GM04503 (cell line): Measurements from ENCODE around the gene YDJC.
"Not testable (repeated sequence)": the region's sequence is repeated elsewhere in the genome, so short reads cannot be mapped to it uniquely, and the experiment has no call there.

Experiments
- DNase-seq: peaks from one replicate; pipeline ENCODE4 v3.0.0-alpha.2; 2012; ENCODE audit warnings: low read depth

Gene YDJC, protein sequence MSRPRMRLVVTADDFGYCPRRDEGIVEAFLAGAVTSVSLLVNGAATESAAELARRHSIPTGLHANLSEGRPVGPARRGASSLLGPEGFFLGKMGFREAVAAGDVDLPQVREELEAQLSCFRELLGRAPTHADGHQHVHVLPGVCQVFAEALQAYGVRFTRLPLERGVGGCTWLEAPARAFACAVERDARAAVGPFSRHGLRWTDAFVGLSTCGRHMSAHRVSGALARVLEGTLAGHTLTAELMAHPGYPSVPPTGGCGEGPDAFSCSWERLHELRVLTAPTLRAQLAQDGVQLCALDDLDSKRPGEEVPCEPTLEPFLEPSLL

DNA sequence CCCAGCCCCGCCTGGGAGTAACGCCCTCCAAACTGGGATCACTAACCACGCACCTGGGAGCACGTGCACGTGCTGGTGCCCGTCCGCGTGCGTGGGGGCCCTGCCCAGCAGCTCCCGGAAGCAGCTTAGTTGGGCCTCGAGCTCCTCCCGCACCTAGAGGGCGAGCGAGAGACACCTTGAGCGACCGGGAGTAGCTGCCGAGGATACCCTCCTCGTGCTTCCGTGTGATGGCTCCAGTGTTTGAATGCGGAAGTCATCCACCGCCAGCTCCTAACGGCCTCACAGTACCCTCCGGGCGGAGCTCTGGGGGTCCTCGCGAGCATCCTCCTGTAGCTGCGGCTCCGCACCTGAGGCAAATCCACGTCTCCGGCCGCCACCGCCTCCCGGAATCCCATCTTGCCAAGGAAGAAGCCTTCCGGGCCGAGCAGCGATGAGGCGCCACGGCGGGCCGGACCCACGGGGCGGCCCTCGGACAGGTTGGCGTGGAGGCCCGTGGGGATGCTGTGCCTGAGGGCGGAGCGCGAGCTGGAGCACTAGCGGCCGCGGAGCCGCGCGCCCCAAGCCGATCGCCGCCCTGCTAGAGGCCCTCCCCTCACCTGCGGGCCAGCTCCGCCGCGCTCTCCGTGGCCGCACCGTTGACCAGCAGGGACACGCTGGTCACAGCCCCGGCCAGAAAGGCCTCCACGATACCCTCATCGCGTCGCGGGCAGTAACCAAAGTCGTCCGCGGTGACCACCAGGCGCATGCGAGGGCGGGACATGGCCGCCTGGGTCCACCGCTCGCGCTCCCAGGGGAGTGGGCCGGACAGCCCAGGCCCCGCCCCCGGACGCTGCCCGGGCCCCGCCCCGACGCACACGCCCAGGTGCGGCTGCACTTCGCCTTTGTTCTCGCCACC is at the start of gene YDJC:
YDJC (minus strand) TSS at position 768 of the 895 bp plus-strand sequence; CDS start at position 760, 8 bp downstream.
- DNase-seq, result no peak

DNA sequence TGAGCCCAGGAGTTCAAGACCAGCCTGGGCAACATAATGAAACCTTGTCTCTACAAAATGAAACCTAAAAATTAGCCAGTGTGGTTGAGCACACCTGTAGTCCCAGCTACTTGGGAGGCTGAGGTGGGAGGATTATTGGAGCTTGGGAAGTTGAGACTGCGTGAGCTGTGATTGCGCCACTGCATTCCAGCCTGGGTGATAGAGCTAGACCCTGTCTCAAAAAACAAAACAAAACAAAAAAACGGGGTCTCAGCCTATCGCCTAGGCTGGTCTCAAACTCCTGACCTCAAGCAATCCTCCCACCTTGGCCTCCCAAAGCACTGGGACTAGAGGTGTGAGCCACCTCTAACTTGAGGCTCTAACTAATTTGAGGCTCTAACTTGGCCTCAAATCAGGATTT is 49.6 kb upstream of the YDJC start:
- DNase-seq, result no peak

DNA sequence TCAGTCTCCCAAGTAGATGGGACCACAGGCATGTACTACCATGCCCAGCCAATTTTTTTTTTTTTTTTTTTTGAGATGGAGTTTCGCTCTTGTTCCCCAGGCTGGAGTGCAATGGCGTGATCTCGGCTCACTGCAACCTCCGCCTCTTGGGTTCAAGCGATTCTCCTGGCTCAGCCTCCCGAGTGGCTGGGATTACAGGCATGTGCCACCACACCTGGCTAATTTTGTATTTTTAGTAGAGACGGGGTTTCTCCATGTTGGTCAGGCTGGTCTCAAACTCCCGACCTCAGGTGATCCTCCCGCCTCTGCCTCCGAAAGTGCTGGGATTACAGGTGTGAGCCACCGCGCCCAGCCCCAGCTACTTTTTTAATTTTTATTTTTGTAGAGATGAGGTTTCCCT is 49.0 kb upstream of the YDJC start:
- not testable (repeated sequence) for DNase-seq

DNA sequence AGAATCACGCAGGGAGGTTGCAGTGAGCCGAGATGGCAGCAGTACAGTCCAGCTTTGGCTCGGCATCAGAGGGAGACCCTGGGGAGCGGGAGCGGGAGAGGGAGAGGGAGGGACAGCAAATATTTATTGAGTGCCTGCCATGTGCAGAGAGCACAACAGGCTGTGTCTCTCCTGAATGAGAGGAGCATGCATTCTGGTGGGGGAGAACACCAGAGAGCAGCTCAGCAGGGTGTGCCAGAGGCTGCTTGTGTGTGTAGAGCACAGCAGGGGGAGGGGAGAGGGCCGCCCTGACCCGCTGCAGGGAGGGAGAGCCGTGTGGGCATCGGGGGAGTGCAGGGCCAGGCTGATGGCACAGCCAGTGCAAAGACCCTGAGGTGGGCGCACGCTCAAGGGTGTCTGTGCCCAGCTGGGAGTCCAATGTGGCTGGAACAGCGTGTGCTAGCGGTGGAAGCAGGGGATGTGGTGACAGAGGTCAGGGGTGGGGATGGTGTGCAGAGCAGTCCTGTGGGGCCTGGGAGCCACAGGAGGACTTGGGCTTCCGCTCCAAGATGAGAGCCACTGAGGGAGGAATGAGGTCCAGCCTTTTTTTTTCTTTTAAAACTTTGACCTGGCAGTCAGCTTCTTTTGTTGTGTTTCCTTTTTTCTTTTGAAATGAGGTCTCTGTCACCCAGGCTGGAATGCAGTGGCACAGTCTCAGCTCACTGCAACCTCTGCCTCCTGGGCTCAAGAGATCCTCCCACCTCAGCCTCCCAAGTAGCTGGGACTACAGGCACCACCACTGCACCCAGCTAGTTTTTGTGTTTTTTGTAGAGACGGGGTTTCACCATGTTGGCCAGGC is 48.0 kb upstream of the YDJC start:
- DNase-seq, result no peak

DNA sequence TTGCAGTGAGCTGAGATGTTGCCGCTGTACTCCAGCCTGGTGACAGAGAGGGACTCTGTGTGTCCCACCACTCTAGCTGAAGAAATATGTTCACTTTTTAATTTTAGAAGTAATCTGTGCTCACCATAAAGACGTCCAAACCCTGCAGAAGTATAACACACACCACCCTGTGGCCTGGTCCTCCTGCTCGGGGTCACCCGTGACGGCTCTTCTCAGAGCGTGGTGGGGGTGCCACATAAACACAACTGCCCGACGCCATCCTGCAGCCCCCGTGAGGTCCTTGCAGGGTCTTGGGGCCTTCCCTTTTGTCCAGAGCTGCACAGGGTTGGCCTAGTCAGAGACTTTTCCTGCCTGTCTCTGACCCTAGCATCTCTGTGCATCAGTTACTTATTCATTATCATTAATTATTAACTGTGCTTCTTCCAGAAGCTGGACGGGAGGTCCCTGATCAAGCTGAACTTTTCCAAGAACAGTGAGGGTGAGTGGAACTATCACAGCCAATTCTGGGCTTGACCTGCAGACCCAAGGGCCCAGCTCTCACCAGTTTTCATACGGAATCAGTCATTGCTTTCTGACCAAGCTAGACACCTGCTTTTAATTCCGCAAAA is 44.9 kb upstream of the YDJC start:
- no peak for DNase-seq

DNA sequence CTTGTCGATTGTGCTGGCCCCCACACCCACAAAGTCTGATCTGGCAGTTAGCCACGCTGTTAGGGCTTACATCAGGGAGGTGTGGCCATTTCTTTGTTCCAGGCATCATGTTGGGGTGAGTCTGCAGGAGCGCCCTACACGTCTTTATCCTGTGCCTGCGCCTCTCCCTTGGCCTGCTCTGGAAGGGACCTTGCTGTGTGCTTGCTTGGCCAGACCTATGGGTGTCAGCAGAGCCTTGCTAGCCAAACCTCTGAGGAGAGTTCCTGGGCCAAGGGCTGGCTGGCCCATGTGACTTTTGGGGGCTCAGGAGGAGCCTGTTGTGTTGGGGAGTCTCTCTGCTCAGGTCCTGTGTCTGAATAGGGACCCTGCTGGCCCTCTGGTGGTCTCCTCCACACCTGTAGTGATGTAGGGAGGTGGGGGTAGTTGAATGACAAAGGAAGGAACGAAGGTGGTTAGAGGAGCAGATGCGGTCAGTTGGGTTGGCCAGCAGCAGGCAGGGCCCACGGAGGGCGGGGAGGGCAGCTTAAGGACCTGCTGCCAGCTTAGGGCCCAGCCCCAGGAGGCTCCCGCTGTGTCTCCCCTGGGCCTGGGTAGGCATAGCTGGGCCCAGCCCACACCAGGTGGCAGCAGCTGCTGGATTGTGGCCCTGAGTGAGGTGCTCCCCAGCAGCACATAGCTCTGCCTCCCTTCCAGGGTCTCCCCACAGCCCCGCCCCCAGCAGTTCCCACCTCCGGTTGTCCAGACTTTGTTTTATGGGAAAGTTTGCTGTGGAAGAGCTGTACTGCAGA is 43.9 kb upstream of the YDJC start:
- DNase-seq, result no peak

DNA sequence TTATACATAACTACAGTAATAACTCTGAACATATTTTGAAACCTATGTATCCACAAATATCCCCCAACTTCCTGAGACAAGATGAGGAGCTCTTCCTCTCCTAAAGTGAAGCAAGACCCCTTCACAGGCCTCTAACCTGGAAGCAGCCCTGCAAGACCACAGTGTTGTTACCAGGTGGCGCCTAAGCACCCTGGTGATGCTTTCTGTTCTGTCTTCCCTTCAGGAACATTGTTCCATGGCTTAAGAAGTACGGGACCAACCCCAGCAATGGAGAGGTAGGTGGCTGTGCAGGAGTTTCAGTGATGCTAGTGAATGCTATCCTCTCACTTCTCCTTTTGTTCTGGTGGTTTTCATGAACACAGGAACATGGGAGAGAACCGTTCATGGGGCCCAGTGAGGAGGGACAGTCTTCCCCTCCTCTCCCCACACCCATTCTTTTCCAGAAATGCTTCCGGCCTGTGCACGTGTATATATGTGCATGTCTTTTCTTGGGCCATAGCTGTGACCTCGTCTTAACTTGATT is 42.3 kb upstream of the YDJC start:
- DNase-seq, result no peak

DNA sequence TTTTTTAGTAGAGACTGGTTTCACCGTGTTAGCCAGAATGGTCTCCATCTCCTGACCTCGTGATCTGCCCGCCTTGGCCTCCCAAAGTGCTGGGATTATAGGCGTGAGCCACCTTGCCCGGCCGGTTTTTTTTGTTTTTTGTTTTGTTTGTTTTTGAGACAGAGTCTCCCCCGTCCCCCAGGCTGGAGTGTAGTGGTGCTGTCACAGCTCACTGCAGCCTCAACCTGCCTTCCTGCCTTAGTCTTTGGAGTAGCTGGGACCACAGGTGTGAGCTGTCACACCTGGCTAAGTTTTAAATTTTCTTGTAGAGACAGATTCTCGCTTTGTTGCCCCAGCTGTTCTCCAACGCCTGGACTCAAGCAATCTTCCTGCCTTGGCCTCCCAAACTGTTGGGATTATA is 39.2 kb upstream of the YDJC start:
- no peak for DNase-seq

DNA sequence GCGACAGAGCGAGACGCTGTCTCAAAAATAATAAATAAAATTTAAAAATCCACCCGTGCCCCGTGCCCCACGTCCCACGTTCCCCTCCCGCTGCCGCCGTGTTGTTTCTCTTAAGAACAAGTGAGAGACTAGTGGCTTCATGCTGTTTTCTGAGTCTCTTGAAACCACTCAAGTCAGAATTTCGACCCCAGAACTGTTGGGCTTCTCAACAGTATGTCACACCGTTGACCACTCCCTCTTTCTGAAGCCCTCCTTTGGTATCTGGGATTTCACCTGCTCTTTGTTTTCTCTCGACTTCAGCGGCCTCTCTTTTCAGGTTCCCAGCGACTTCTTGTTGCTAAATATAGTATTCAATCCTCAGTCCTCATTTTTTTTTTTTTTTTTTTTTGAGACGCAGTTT is 37.0 kb upstream of the YDJC start:
- DNase-seq, result no peak

DNA sequence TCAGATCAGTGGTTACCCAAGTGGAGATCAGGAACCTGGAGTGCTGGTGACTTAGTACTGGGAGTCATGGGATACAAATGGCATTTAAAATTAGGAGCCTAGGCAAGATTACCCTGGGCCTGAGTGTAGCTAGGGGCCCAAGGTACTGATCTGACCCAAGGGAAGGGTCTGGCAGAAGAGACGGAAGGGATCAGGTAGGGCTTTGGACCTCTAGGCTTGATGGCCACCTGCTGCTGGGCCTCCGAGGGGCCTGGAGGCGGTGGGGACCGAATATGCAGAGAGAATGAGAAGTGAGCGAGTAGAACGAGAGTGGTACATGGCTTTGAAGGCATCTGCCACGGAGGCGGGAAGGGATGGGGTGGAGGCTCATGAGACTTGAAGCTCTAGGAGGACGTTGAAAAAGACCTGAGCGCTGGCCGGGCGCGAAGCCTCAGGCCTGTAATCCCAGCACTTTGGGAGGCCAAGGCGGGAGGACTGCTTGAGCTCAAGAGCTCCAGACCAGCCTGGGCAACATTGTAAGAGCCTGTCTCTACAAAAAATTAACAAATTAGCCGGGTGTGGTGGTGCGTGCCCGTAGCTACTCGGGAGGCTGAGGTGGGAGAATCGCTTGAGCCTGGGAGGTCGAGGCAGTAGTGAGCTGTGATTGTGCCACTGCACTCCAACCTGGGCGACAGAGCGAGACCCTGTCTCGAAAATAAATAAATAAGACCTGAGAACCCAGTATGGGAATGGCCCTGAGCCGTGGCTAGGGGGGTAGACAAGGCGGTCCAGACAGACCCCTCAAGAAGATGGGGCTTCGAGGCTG is 35.4 kb upstream of the YDJC start:
- no peak for DNase-seq

DNA sequence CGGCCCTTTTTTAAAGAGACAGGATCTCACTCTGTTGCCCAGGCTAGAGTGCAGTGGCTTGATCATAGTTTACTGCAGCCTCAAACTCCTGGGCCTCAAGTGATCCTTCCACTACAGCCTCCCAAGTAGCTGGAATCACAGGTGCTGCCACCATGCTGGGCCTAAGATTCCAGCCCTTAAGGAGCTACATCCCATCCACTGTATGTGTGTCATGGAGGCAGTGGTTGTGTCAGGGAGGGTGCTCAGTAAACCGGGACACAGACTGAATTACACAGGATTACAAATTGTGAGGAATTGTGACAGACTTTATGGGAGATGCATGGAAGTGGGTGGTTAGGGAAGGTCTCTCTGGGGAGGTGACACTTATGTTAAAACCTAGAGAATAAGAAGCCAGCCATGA is 33.9 kb upstream of the YDJC start:
- DNase-seq, result no peak

DNA sequence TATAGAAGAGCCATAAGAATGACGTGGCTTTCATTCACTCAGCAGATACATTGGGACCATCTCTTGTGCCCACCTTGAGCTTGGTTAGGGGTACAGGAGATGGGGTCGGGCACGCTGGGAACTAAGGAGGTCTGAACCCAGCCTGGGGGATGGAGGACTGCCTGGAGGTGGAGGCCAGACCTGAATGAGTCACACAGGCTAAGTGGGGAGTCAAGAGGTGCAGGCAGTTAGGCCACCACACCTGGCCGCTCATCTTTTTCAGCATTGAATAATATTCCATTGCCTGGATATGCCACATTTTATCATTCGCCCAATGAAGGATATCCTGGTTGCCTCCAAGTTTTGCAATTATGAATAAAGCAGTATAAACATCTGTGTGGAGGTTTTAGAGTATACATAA is 32.2 kb upstream of the YDJC start:
- DNase-seq, result no peak

DNA sequence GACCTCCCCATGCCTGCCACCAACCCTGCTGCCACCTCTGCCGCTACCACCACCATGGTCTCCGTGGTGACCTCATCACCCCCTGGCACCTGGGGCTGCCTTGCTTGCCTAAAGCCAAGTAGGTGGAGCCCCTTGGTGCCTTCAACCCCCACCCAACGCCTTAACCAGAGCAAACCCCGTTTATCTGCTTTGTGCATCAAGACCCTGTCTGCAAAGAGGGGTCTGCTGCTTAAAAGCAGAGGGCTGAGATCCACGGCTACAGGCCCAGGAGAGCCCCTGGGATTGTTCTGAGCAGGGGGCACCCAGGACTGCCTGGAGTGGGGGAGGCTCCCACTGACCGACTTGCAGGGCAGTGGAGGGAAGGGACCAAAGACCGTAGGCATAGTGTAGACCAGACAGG is 31.1 kb upstream of the YDJC start:
- DNase-seq, result no peak

DNA sequence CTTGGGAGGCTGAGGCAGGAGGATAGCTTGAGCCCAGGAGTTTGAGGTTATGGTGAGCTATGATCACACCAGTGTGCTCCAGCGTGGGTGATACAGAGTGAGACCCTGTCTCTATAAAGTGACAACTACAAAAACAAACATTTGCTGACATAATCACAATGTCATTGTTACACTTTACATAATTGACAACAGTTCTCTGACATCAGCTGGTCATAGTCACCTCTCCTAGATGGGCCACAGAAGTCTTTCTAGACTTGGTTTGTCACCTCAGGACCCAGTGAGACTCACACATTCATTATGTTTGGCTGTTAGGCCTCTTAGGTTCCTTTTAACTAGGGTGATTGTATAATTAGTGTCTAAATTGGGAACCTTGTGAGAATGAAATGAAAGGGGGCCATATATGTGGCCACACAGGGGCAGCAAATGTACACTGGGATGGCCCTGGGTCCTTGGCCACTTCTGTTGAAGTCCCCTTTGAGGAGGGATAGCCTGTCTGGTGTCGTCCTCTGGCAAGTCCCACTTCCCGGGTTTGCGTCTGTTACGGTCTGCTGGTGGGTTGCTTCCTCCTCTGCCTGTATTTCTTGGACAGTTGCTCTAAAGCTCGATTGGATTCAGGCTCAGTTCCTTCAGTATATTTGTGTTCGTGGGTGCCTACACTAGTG is 30.2 kb upstream of the YDJC start:
- DNase-seq, result no peak

DNA sequence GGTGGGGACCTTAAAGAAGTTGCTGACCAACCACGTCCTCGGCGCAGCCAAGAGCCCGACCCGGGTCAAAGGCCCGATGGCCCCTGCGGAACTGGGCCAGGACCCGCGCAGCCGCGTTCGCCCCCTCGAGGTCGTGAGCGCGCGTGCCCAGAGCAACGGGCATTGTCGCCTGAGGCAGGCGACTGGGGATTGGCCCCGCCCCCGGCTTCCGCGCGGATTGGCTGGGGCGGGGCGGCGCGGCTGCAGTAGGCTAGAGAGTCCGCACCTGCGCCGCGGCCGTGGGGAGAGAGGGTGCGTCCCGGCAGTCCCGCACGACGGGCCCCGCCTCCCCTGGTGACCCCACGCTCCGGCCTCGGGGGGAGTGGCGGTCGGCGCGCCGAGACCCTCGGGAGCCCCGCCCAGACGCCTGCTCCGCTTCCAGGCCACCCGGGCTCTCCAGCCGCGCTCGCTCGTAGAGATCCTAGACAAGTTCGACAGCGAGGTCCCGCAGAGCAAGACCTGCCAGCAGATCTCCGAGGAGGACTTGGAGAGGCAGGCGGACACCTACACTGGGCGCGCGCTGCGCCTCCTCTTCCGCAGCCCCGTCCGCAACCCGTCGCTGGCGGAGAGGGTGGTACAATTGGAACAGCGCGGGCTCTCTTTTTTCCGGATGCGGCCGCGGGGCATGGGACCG is 27.7 kb upstream of the YDJC start:
- no peak for DNase-seq

DNA sequence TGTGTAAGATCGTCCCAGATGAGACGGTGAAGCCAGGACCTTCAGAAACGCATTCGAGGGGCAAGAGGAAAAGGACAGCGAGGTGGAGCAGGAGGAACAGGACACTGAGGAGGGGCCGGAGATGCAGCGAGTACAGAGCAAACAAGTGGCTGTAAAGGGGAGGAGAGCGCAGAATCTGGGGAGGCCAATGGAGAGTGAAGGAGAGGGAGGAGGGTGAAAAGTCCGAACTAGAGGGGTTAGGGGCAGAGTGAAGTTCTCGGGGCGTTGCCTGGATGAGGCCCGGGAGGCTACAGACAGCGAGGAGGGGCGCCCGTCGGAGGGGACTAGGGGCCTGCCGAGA is 27.2 kb upstream of the YDJC start:
- no peak for DNase-seq

DNA sequence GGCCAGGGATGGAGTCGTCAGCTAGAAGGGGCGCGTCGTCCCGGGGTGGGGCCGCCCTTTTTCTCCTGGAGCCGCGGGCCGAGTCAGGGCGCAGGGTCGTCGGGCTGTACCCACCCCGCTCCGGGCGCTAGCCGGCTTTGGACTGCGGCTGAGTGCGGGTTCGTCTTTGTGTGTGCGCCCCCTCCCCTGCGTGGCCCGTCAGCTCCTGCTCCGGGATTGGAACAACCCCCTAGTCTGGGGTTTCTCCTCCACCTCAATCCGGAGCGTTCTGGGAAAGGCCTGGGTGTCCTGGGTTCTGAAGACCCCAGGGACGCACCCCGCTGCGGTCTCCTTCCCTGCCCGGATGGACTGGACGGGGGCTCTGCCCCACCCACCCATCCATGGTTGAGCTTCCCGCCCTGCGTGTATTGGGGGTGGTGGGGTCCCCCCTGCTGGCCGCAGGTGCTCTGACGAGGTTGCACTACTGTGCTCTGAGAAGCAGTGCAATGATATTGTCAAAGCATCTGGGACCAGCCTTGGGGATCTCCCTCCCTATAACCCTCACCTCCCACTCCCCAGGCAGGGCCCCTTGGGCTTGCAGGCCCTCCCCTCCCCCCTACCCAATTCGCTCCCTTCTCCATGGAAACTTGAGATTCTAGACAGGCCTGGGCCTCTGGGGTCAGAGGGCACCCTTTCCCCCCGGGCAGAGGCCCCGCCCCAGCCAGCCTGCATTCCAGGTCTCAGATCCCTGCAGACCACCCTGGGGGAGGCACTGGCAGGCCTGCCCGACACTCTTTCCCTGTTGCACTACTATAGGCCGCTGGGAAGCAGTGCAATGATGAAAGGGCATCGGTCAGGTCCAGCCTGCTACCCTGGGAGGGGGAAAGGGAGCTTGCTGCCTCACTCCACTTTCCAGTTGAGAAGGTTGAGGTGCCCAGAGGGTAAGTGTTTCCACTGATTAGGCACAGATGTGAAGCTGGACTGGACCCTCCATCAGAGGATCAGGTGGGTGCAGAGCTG is 23.0 kb upstream of the YDJC start:
- DNase-seq, result no peak

DNA sequence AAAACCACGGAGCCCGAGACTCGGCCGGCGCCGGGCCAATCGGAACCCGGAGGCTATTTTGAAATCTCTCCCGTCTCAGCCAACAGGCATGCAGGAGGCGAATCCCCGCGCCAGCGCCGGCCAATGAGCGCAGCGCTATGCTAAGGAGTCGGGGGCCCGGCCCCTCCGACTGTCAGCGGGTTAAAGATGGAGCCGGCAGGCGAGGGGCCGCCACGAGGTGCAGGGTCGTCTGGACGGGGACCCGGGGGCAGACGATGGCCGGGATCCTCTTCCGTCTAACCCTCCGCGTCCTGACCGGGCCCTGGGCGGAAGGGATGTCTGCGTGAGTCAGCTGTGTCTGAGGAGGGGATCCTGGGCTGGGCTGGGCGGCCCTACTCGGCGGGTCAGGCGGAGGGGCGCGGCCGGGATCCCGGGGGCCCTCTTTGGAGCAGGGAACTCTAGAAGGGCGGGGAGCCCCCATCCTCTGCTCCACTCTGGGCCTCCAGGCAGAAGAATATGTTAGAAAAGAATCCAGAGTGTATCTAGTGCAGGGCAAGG is 22.3 kb upstream of the YDJC start:
- DNase-seq, result no peak
